Measurements from ENCODE around the gene NTM. TPM values are rescaled to one million over a fixed set of nuclear protein-coding genes. Genes with fewer than 3 reads are reported as not detected.

The NTM gene
- total RNA-seq, 2 donors from 2014 or later: 1.7 to 3.6 TPM

GRCh38 chr11:132206993-132207392 lies 836.6 kb downstream of the NTM start:
- TF ChIP-seq CTCF (conservative IDR thresholded peaks at IDR 0.05): no peak
- H3K9me3 ChIP-seq (ENCODE audit: control insufficient read depth, low read length): peaks cover 4% of the 10 kb centered on the region
- H3K27ac ChIP-seq (ENCODE audit: low read depth, low read length): no peak overlapping the region
- no peaks in the 10 kb centered on the region for H3K4me1 Mint-ChIP-seq
- WGBS, 2 experiments (ENCODE audit: insufficient coverage in 1 of 2, insufficient read length in 1 of 2): 83 to 85% methylated on average over 3 to 5 of the region's 5 CpGs
- no peak overlapping the region for H3K4me3 ChIP-seq (ENCODE audit: low read length)
- H3K27me3 Mint-ChIP-seq (ENCODE audit: insufficient read depth): peaks cover 2% of the 10 kb centered on the region
- H3K36me3 ChIP-seq (ENCODE audit: control insufficient read depth, insufficient read depth, low read length): no peaks in the 10 kb centered on the region
- peaks cover 14% of the 10 kb centered on the region for H3K9me3 Mint-ChIP-seq
- H3K27ac Mint-ChIP-seq: no peak overlapping the region
- H3K9ac ChIP-seq (ENCODE audit: extremely low read depth, low read length, poor library complexity, severe bottlenecking): no peak overlapping the region
- H3K4me3 Mint-ChIP-seq: no peak overlapping the region
- peaks cover 5% of the 10 kb centered on the region for H3K27me3 ChIP-seq (ENCODE audit: control insufficient read depth, insufficient read depth, low read length, poor library complexity, severe bottlenecking)
- no peaks in the 10 kb centered on the region for H3K4me1 ChIP-seq (ENCODE audit: control insufficient read depth, insufficient read depth, low read length)
- DNase-seq: no peak
- no peaks in the 10 kb centered on the region for H3K36me3 Mint-ChIP-seq (ENCODE audit: low read depth)

GRCh38 chr11:132208477-132209055 lies 838.2 kb downstream of the NTM start:
- Mint-ChIP-seq H3K27me3 (ENCODE audit: insufficient read depth) (peaks cover 4% of the 10 kb centered on the region), H3K4me1 (no peaks in the 10 kb centered on the region), H3K4me3 (no peak overlapping the region), H3K36me3 (ENCODE audit: low read depth) (no peaks in the 10 kb centered on the region), H3K9me3 (peaks cover 14% of the 10 kb centered on the region), H3K27ac (no peak overlapping the region)
- WGBS, 2 experiments (ENCODE audit: insufficient coverage in 1 of 2, insufficient read length in 1 of 2): 83 to 90% methylated on average over 3 to 6 of the region's 6 CpGs
- Histone ChIP-seq H3K4me1 (ENCODE audit: control insufficient read depth, insufficient read depth, low read length) (no peaks in the 10 kb centered on the region), H3K27ac (ENCODE audit: low read depth, low read length) (no peak overlapping the region), H3K36me3 (ENCODE audit: control insufficient read depth, insufficient read depth, low read length) (no peaks in the 10 kb centered on the region), H3K4me3 (ENCODE audit: low read length) (no peak overlapping the region), H3K9me3 (ENCODE audit: control insufficient read depth, low read length) (peaks cover 4% of the 10 kb centered on the region), H3K27me3 (ENCODE audit: control insufficient read depth, insufficient read depth, low read length, poor library complexity, severe bottlenecking) (no peaks in the 10 kb centered on the region), H3K9ac (ENCODE audit: extremely low read depth, low read length, poor library complexity, severe bottlenecking) (no peak overlapping the region)
- TF ChIP-seq CTCF (conservative IDR thresholded peaks at IDR 0.05): no peak
- no peak for DNase-seq

- Mint-ChIP-seq H3K36me3 (ENCODE audit: low read depth) (no peaks in the 10 kb centered on the region), H3K27ac (no peak overlapping the region), H3K9me3 (peaks cover 14% of the 10 kb centered on the region), H3K27me3 (ENCODE audit: insufficient read depth) (peaks cover 4% of the 10 kb centered on the region), H3K4me1 (no peaks in the 10 kb centered on the region), H3K4me3 (no peak overlapping the region)
- DNase-seq: no peak
- H3K27ac ChIP-seq (ENCODE audit: low read depth, low read length): no peak overlapping the region
- H3K4me3 ChIP-seq (ENCODE audit: low read length): no peak overlapping the region
- 85 to 96% methylated on average over 2 to 3 of the region's 3 CpGs for WGBS, 2 experiments (ENCODE audit: insufficient coverage in 1 of 2, insufficient read length in 1 of 2)
- no peaks in the 10 kb centered on the region for H3K27me3 ChIP-seq (ENCODE audit: control insufficient read depth, insufficient read depth, low read length, poor library complexity, severe bottlenecking)
- H3K9ac ChIP-seq (ENCODE audit: extremely low read depth, low read length, poor library complexity, severe bottlenecking): no peak overlapping the region
- peaks cover 4% of the 10 kb centered on the region for H3K9me3 ChIP-seq (ENCODE audit: control insufficient read depth, low read length)
- no peaks in the 10 kb centered on the region for H3K4me1 ChIP-seq (ENCODE audit: control insufficient read depth, insufficient read depth, low read length)
- TF ChIP-seq CTCF (conservative IDR thresholded peaks at IDR 0.05): no peak
- no peaks in the 10 kb centered on the region for H3K36me3 ChIP-seq (ENCODE audit: control insufficient read depth, insufficient read depth, low read length)
These were observed 841.1 kb downstream of the NTM start for GRCh38 chr11:132211479-132211878.
